SH-SY5Y (cell line): ENCODE results near the gene STON2.

ENCODE experiments used
- GATA2 ChIP-seq: IDR thresholded peaks from 2 replicates; pipeline ENCODE4 v1.6.1; 2011; ENCODE audit warnings: mild to moderate bottlenecking, low read depth, low read length
- GATA3 ChIP-seq: IDR thresholded peaks from 2 replicates; pipeline ENCODE4 v1.6.1; 2011; ENCODE audit warnings: low read depth, mild to moderate bottlenecking, low read length, moderate library complexity

STON2 gene

DNA sequence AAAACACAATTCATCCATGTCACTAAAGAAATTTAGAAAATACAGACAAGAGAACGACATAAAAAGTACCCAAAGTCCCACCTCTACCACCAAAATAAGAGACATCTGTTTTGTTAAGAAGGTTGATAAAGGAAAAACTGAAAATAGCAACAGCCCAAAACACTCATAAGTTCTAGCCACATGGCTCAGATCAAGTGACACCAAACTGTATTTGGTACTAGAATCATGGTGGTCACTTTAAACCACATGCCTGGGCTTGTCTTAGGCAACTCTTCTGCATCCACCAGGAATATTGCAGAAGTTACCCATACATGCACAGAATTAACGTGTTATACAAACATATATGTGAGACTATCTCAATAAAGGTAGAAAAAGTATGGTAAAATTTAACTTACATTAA is 101.2 kb downstream of the STON2 start:
- TF ChIP-seq GATA2, result no peak
- TF ChIP-seq GATA3, result no peak

DNA sequence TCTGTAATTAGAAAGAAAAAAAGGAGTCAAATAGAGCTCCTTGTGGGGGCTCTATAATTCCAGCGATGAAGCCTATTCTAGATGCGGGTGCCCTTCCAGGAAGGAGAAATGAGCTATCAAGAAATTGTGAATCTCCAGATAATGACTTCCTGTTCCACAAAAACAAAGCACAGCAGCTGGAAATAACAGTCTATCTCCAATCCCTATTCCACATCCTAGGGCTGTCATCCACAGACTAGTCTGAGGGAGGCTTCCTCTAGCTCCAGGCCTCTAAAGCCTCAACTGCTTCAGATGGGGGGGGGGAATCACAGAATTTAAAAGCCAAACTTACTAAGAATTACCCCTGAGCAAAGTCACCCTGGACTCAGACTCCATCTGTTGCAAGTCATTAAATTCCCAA is 102.0 kb downstream of the STON2 start:
- TF ChIP-seq GATA3 (no peak), GATA2 (no peak)

DNA sequence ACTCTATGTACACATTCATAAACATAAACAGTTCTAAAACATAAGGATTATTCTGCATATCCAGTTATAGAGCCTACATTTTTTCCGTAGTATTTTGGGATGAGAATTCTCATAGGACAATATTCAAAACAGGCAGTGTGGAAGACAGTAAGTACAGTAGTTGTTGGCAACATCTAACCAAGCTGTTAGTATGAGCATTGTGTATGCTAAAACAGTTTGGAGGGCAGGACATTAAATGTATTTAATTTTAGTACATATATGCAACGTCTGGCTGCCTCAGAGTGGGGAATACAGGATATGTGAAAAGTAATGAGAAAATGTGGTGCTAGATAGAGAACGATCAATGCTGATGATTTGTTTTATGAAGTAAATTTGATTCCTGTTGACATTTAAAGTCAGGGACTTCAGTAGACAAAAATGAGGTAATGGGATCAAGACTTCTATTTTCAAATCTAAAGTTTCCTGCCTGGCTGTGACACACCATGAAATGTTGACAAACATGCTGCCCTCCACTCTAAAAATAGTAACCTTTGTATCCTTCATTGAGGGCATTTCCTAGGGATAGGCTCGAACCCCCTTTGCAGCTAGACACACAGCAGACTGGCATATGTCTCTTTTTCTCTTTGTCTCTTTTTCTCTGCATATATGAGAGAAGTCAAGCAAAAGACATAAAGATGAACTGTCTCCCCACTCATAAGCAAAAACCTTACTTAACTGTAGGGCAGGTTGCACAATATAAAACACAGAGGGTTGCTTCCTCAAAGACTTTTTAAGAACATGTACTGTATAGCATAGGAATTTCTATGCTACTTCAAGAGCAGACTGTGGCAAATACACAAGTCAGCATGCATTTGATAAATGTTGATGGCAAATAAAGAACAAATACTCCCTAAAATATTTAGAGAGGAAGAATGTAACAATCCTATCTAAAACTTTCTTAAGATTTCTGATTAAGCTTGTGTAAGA is 103.9 kb downstream of the STON2 start:
- TF ChIP-seq GATA2 (no peak), GATA3 (no peak)

DNA sequence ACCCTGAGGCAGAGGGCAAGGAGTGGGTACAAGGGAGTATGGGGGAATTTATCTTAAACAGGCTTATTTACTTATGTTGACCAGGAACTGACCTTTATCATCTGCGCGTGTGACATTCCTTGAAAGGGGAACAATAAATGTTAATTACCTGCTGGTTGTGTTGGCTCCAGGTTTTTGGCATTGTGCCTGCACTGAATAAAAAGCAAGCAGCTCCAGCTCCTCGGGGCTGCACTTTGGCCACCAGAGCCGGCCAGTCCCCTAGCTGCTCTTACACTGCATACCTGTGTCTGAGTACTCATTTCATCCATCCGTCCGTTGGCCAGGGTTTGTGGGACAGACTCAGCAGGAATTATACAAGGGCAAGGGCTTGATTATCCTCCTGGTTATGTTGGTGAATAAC is 110.6 kb downstream of the STON2 start:
- no peak for TF ChIP-seq GATA3
- no peak for TF ChIP-seq GATA2

DNA sequence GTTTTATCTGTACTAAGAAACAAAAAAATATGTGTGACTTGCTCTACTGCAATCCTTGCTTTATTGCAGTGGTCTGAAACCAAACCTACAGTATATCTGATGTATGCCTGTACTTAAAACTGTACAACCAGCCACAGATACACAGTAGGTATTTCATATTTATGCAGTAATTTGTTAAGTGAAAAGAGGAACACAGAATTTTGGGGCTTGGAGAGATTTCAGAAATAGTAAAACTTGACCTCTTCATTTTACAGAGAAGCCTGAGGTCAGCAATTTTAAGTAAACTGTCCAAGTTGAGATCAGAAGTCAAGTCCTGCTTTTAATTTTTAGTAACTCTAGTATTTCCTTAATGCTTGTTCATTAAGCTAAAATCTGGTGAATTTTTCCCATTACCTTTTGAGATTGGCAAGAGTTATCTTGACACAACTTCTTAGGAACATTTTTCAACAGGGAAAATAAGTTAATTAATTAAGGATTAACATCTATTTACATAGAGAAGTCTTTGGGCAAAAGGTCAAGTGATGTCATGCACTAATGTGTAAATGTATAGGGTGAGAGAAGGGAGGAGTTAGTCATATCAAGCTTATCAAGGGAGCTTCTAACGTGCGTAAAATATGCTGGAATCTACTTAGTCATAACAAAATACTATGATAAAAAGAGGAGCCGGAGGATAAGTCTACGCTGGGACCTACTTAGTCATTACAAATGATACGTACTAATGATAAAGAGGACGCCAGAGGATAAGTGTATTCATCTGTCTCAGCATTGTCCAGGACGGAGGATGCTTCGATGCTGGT is 113.4 kb downstream of the STON2 start:
- TF ChIP-seq GATA3, result no peak
- TF ChIP-seq GATA2, result no peak

DNA sequence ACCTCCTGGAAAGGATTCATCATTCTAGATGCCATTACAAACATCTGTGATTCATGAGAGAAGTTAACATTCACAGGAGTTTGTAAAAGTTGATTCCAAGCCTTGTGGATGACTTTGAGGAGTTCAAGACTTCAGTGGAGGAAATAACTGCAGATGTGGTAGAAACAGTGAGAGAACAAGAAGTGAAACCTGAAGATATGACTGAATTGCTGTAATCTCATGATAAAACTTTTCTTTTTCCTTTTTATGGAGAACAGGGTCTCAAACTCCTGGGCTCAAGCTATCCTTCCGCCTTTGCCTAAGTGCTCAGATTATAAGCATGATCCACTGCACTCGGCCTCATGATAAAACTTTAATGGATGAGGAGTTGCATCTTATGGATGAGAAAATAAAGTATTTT is 114.9 kb downstream of the STON2 start:
- TF ChIP-seq GATA2 (no peak), GATA3 (no peak)

DNA sequence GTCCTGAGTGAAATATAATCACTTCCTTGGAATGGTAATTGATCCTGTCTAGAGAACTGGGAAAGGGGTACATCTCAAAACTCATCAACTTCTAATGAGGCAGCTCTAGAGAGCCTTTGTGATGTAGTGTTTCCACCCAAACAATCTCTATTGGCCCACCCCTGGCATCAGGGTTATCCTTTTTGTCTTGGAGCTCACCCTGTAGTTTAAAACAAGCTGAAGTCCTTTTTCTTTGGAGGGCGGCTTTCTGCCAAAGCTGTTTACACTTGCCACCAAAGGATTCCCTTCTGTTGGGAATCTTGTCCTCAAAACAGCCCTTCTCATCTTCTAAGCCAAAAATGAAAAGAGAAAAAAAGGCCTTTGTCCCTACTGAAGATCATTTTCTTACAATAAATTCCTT is 118.8 kb downstream of the STON2 start:
- no peak for TF ChIP-seq GATA2
- no peak for TF ChIP-seq GATA3

DNA sequence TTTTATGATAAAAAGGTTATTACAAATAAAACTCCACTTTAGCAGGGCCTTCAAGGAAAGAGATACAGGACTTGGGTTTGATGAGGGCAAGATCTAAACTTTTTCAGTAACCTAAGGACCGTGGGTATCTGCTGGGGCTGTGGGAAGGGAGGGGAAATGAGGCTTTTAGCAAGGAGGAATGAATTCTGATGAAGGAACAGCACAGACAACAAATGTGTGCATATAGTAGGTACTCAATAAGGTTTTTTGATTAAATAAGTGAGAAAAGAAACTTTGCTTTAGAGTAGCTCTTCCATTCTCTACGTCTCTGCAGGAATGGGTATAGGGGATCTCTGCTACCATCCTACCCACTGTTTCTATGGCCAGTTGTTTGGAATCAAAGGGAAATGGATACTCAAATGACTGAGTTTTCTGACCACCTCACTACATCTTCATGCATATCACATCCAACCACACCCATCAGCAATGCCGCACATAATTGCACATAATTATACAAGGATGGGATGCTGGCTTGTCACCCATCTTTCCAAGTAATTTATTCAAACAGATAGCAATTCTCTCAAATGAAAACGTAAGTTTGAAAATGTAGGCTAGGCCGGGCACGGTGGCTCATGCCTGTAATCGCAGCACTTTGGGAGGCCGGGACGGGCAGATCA is 119.9 kb downstream of the STON2 start:
- TF ChIP-seq GATA2 (no peak), GATA3 (no peak)

DNA sequence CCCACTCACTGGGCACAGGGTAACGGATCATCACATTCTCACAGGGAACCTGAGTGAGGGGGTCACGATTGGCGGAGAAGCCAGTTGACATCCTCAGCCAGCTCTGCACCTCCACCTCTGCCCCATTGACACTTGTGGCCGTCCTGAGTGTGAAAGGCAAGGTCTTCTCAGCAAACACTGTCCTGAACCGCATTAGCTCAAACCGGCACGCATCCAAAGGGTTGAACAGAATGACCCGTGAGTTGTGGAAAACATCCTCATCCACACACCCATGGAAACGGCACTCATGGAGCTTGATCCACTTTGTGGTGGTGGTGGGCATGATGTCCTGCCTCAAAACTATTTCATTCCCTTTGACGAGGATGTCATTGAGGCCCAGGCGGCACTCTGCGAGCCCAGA is 123.0 kb downstream of the STON2 start:
- TF ChIP-seq GATA3 (no peak), GATA2 (no peak)

DNA sequence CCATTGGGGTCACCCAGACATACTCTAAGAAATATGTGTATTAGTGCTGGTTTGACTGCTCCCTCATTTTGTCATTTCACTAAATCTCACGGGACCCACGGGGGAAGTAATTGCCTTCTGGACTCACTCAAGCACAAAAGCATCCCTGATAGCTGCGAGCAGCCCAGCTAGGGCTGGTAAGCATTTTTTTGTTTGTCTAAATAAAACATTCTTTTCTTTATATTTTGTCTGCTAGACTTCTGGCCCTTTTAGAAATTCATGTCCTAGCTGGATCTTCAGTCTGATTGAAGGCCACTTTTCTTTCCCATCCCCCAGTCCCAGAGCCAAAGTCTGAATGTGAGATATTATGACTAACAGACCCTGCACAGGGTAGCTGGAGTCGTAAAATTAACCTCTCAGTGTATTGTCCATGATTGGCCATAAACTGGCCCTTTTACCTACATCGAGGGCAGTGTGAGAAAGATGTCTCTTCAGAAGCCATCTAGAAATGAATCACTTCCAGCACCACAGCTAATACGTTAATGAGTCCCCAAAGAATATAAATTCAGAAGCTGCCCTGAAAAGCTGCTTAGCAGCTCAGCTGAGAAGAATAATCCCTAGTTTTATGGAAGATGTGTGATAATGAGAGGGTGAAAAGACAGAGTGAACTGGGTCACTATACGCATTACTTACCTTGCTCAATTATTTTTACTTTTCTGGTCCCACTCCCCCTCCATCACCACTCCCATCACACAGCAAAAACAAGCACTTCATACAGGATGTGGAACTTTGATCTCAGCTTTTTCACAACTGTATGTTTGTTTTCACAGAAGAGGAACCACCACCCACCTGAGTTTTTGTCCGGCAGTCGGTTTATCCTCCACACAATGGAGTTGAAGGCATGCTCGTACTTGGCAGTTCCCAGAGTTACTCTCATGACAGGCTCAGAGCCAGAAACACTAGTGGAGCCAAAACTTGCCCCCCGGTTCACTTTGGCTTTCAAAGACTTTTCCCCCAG is 123.8 kb downstream of the STON2 start:
- TF ChIP-seq GATA2, result no peak
- TF ChIP-seq GATA3, result no peak

DNA sequence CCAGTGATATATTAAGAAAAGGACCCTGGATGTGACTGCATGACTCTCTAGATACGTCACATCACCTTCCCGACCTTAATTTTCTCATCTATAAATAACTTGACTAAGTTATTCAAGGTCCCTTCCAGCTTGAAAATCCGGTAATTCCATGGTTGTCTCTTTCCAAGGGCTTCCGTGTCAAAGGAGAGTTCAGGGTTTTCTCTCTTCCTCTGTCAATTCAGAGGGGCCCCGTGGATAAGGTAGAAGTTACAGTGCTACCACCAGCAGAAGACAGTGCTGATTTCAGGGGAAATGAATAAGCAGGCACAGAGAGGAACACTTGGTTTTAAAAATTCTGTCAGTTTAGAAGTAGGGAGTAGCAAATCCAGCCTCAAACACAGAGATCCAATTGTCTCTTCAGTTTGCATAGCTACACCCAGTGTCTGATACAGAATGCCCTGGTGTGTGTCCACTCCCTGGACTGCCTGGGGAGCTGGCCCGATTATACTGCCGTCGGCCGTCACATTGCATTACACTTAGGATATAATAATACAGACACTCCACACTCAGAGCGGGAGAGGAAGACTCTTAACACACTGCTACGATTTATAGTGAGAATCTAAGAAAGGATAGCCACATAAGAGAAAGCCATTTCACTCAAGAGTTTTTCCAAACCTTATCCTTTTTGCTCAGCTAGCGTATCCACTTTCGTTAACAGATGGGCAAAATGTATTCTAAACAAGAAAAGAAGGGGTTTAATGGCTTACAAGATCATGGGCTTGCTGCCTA is 124.6 kb downstream of the STON2 start:
- TF ChIP-seq GATA2 (no peak), GATA3 (no peak)

DNA sequence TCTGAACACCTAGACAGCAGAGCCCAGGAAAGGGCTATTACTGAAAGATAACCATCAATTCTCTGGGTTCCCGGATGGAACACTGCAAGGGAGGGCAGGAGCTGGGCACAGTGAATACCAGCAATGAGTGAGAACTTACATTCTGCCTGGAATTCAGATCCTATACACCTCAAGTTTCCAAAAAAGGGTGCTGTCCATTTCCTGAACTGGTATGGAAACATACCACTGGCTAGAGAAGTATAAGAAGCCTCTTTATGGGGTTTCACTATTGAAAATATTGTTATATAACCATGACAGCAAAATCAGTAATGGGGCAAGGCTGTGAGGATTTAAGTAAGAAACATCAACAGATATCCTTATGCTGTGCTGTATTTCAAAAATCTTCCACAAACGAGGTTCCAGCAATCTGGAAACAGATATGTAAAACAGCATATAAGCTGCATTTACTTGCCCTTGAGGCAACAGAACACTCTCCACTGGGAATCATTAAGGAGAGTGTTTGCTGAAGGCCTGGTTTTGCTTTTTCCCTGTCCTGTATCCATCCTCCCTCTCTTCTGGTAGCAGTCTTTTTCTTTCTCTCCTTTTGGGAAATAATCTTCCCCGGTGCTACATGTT is 126.1 kb downstream of the STON2 start:
- peak; percentile 50; the same call in 1 of the 2 replicates for TF ChIP-seq GATA2
- TF ChIP-seq GATA3, result no peak

DNA sequence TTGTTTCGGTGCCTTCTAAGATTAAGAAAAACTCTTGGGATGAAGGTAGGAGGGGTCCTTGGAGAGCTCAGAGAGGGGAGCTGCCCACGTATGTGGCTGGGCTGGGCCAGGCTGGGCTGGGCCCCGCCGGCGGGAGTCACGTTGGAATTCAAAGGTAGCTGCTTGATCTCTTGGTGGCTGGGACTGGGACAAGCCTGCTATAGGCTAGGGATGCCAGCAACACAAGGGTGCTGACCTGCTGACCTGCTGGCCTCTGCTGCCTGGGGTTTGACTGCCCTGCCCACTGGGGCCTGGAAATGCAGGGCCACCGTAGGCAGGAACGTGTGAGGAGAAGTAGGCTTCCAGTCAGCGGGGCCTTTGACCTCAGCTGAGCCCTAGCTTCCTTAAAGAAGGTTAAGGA is 126.6 kb downstream of the STON2 start:
- TF ChIP-seq GATA3 (no peak), GATA2 (no peak)
